Thyroid gland (tissue), 4 donors: ENCODE data around the gene ABHD12. TPM values are rescaled to one million over a fixed set of nuclear protein-coding genes. Genes with fewer than 3 reads are reported as not detected.

ENCODE experiments used
- DNase-seq, 2 donors: peaks; one replicate each; pipeline ENCODE4 v3.0.0-alpha.2; 2019
- H3K27ac ChIP-seq, 3 donors: fragments of 200-600 bp; sonication (generic); 1 replicate in 2 of 3; 2 replicates in 1 of 3; pipeline ENCODE4 v1.5.1; 2016 to 2019; ENCODE audit warnings: mild to moderate bottlenecking in 1 of 3, moderate library complexity in 1 of 3
- H3K27me3 ChIP-seq: fragments of 200-600 bp; sonication (generic); one replicate; pipeline ENCODE4 v1.5.1; 2019
- H3K36me3 ChIP-seq, 2 donors: fragments of 200-600 bp; sonication (generic); one replicate each; pipeline ENCODE4 v1.5.1; 2016 to 2019
- H3K4me1 ChIP-seq, 2 donors: fragments of 200-600 bp; sonication (generic); one replicate each; pipeline ENCODE4 v1.5.1; 2017 to 2019
- H3K4me3 ChIP-seq, 3 donors: fragments of 200-600 bp; sonication (generic); replicated peaks in 1 of 3; 1 replicate in 2 of 3; 2 replicates in 1 of 3; pipeline ENCODE4 v1.5.1; 2016; ENCODE audit warnings: mild to moderate bottlenecking in 1 of 3
- H3K9me3 ChIP-seq: fragments of 200-600 bp; sonication (generic); one replicate; pipeline ENCODE4 v1.5.1; 2017
- POLR2A ChIP-seq, 2 donors: fragments of 450-650 bp; IDR thresholded peaks; one replicate each; pipeline ENCODE4 v1.6.1; 2017; ENCODE audit warnings: antibody characterized with exemption in 2 of 2, mild to moderate bottlenecking in 2 of 2, moderate library complexity in 1 of 2
- WGBS, 2 donors: methylation state at CpG; one replicate each; pipeline ENCODE4 v1.1.5; 2017; 5-methylcytosine and 5-hydroxymethylcytosine counted together
- intact Hi-C: fragments of 100-400 bp; cut with DNase I; formaldehyde crosslinking; loops from one replicate; pipeline ENCODE4 v1.15.1; 2023
- total RNA-seq, 4 donors: library from RNA; depleted of rRNA; stranded (reverse); fragments of >200 nt; gene quantifications; one replicate each; pipeline ENCODE4 v1.2.3, GENCODE V29; 2016
- TF ChIP-seq, protein P1 (sequence below), 6 experiments: fragments of 200-600 bp in 3 of 6; fragments of 450-650 bp in 3 of 6; sonication (generic) in 3 of 6; IDR thresholded peaks; one replicate each; pipeline ENCODE4 v1.5.1; 2016 to 2019; ENCODE audit warnings: antibody characterized with exemption in 6 of 6, mild to moderate bottlenecking in 2 of 6, inconsistent platforms in 1 of 6, moderate library complexity in 1 of 6

The ABHD12 gene
- total RNA-seq, 4 donors from 2014 or later, result 103 to 212 (median 179) TPM

DNA sequence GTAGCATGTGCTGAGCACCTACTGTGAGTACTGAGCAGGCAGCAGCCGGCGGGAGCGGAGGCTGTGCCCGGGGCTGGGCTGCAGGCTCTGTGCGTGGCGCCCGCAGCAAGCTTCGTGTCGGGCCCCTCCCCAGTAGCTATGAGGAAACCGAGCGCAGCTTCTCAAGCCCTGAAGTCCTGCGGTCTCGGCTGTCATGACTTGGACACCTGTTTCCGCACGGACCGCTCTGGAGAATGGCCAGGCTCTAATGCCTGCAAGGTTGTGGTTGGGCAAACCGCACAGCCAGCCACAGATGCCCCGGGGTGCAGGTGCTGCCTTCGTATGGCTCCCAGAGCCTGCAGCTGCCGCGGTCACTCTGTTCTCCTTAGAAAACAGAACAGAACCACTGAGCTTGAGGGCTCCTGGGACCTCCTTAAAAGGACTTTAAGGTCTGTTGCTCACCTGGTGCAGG, 109.1 kb downstream of the ABHD12 start:
- no peak overlapping the region for H3K27ac ChIP-seq
- H3K4me1 ChIP-seq, result peaks cover 0 to 13% of the 10 kb centered on the region in 2 donors
- no peak overlapping the region for H3K4me3 ChIP-seq
- 93 to 94% methylated on average over 15 to 21 of the region's 21 CpGs for WGBS, 2 donors
- TF ChIP-seq POLR2A (IDR thresholded peaks at IDR 0.05), result no peak
- TF ChIP-seq, protein P1, sequence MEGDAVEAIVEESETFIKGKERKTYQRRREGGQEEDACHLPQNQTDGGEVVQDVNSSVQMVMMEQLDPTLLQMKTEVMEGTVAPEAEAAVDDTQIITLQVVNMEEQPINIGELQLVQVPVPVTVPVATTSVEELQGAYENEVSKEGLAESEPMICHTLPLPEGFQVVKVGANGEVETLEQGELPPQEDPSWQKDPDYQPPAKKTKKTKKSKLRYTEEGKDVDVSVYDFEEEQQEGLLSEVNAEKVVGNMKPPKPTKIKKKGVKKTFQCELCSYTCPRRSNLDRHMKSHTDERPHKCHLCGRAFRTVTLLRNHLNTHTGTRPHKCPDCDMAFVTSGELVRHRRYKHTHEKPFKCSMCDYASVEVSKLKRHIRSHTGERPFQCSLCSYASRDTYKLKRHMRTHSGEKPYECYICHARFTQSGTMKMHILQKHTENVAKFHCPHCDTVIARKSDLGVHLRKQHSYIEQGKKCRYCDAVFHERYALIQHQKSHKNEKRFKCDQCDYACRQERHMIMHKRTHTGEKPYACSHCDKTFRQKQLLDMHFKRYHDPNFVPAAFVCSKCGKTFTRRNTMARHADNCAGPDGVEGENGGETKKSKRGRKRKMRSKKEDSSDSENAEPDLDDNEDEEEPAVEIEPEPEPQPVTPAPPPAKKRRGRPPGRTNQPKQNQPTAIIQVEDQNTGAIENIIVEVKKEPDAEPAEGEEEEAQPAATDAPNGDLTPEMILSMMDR (IDR thresholded peaks at IDR 0.05), result no peak
- no peaks in the 10 kb centered on the region for H3K27me3 ChIP-seq
- DNase-seq, result peak; percentile 0 to 4
- no peaks in the 10 kb centered on the region for H3K9me3 ChIP-seq
- intact Hi-C loops, result no loop called here
- H3K36me3 ChIP-seq, result peaks cover 58 to 67% of the 10 kb centered on the region in 2 donors

DNA sequence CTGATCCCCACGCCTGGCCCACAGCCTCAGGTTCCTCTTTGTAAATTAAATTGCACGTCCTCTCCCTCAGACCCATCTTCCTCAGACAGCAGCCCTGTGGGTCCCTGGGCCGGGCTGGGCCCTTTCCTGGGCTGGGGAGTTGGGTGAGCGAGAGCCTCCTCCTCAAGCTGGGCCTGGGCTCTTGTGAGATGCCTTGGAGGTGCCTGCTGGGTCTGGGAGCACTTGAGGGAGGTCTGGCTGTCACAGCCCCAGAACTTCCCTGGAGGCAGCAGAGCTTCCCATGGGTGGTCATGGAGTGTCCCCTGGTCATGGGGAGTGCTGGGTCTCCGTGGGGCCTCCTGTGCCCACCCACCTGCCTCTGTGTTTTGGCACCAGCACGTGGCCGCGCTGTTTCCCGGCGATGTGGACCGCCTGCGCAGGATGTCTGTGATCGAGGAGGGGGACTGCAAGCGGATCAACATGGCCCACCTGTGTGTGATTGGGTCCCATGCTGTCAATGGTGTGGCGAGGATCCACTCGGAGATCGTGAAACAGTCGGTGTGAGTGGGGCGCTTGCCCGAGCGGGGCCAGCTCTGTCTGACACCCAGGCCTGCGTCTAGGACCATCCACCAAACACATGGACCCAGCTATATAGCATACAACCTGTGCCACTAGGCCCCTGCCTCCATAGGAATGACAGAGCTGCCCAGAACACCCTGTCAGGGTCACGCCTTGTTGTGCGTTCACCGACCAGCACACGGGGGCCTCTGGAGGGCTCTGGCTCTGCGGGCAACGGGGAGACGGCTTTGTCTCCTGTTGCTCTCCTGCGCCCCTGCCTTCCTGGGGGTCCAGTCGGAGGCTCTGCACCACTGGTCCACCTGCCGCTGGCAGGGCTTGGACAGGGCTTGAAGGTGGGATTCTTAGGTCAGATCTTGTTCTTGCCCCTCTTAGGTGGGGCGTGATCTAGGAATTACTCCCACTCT, 109.8 kb downstream of the ABHD12 start:
- 90 to 94% methylated on average over 23 to 27 of the region's 33 CpGs for WGBS, 2 donors
- peaks cover 52 to 60% of the 10 kb centered on the region in 2 donors for H3K36me3 ChIP-seq
- peak; percentile 1 to 3 for DNase-seq

DNA sequence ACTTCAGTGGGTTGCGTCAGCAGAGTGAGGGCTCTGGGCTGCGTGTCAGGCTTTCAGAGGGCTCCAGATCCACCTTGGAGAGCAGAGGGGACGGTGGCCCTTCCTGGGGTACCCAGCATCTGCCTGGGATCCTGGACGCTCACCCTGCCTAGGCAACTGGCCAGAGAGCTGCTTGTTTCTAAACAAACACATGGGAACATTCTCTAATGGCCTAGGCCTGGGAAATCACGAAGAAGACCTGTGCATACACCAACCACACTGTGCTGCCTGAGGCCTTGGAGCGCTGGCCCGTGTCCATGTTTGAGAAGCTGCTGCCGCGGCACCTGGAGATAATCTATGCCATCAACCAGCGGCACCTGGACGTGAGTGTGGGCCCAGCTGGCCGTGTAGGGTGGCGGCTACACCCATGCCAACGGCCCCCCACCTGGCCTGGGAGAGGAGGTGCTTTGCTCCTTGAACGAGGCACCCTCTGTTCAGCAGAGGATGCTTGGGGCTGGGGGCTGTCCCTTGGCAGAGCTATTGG, 110.5 kb downstream of the ABHD12 start:
- Histone ChIP-seq H3K4me1 (peaks cover 0 to 13% of the 10 kb centered on the region in 2 donors), H3K9me3 (no peaks in the 10 kb centered on the region), H3K4me3 (no peak overlapping the region), H3K27ac (peak overlapping the region; percentile 60 to 78 (median 75)), H3K36me3 (peaks cover 47 to 54% of the 10 kb centered on the region in 2 donors), H3K27me3 (no peaks in the 10 kb centered on the region)
- TF ChIP-seq, protein P1 (IDR thresholded peaks at IDR 0.05), result no peak
- TF ChIP-seq POLR2A (IDR thresholded peaks at IDR 0.05), result no peak
- DNase-seq, result peak; percentile 87 to 92
- intact Hi-C loops, result no loop called here
- 57 to 64% methylated on average over 7 to 15 of the region's 15 CpGs for WGBS, 2 donors

More for the DNA sequence above, 109.8 kb downstream of the ABHD12 start:
- no peak for TF ChIP-seq POLR2A (IDR thresholded peaks at IDR 0.05)
- TF ChIP-seq, protein P1 (IDR thresholded peaks at IDR 0.05), result no peak
- H3K4me3 ChIP-seq, result no peak overlapping the region
- intact Hi-C loops, result no loop called here
- no peaks in the 10 kb centered on the region for H3K9me3 ChIP-seq
- H3K27ac ChIP-seq, result peak overlapping the region; percentile 60 to 78 (median 75)
- H3K4me1 ChIP-seq, result peaks cover 0 to 13% of the 10 kb centered on the region in 2 donors
- no peaks in the 10 kb centered on the region for H3K27me3 ChIP-seq

DNA sequence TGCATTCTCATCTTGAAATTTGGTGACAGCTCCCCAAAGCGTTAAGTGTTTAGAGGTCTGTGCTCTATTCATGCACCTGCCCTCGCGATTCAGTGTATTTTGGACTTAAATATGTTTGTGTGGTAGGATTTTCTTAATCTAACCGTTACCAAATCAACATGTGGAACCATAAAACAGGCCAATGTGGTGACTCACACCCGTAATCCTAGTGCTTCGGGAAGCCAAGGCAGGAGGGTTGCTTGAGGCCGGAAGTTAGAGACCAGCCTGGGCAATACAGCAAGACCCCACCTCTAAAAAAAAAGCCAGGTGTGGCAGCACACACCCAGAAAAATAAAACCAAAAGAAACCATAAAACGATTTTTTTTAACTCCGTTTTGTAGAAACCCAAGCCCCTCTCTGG, 111.2 kb downstream of the ABHD12 start:
- Histone ChIP-seq H3K9me3 (no peaks in the 10 kb centered on the region), H3K36me3 (peaks cover 47 to 54% of the 10 kb centered on the region in 2 donors), H3K27me3 (no peaks in the 10 kb centered on the region), H3K4me3 (no peak overlapping the region), H3K27ac (peak overlapping the region; percentile 60 to 78 (median 75)), H3K4me1 (peaks cover 0 to 13% of the 10 kb centered on the region in 2 donors)
- 95 to 96% methylated on average over 9 of the region's 9 CpGs for WGBS, 2 donors
- TF ChIP-seq, protein P1 (IDR thresholded peaks at IDR 0.05), result no peak
- TF ChIP-seq POLR2A (IDR thresholded peaks at IDR 0.05), result no peak
- peak; percentile 1 for DNase-seq
- intact Hi-C loops, result no loop called here
